HG03432 (cell line): ENCODE measurements around the gene EGFLAM.
"Not testable (repeated sequence)": the region's sequence is repeated elsewhere in the genome, so short reads cannot be mapped to it uniquely, and the experiment has no call there.

Experiments used
- ATAC-seq: cut with Tn5 transposase; IDR thresholded peaks from one replicate; pipeline ENCODE4 v1.9.1; 2021; ENCODE audit warnings: mild to moderate bottlenecking, moderate library complexity; ENCODE audit not compliant: unreplicated experiment

EGFLAM gene

DNA sequence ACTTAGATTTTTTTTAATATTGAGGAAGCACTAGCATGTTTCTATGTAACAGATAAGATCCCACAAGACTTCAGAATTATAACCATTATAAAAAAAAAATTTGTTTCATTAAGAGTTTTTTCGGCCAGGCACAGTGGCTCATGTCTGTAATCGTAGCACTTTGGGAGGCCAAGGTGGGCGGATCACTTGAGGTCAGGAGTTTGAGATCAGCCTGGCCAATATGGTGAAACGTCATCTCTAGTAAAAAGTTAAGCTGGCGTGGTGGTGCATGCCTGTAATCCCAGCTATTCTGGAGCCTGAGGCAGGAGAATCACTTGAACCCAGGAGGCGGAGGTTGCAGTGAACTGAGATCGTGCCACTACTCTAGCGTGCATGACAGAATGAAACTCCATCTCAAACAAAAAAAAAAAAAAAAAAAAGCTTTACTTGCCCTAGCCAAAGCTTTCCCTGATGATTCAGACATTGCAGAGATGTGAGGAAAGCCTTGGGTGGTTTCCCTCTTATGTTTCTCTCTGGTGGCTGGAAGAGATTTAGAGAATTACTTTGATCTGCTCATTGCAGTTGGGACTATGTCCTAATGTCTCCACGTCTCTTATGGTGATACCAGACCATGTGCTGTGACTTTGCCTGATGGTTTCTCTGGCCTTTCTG lies 65.4 kb downstream of the EGFLAM start:
- ATAC-seq = no peak

DNA sequence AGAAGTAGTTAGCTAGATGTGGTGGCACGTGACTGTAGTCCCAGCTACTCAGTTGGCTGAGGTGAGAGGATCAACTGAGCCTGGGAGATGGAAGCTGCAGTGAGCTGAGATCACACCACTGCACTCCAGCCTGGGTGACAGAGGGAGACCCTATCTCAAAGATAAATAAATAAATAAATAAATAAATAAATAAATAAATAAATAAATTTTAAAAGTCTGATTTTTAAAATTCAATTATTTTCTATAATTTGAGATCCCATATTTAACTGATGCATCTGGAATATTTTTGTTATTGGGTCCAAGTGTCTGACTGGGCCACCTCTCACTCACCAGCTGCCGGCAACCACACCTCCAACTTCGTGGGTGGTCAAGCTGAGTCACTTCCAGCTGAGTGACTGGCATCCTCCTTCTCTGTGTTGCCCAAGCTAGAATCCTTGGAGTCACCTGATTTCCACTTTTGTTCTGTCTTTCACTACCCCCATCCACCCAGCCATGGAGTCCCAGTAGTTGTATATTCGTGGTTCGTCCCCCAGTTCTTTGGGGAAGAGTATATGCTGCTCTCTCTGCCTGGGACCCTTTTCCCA lies 70.9 kb downstream of the EGFLAM start:
- ATAC-seq = no peak

DNA sequence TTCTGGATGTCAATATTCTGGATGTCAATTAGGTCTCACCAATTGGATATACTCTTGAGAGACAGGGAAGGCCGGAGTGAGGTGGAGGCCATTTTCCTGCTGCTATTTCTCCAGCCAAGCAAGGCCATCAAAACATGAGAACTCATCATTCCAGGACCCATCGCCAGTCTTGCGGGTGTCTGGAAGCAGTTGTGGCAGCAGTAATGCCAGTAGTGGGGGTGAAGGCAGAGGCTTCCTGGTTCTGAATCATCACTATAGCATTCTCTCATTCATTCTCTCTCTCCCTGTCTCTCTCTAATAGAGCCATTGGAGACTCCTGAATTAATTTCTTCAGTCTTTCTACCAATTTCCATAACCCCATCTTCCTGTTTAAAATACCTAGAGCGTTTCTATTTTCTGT lies 71.8 kb downstream of the EGFLAM start:
- ATAC-seq = no peak

DNA sequence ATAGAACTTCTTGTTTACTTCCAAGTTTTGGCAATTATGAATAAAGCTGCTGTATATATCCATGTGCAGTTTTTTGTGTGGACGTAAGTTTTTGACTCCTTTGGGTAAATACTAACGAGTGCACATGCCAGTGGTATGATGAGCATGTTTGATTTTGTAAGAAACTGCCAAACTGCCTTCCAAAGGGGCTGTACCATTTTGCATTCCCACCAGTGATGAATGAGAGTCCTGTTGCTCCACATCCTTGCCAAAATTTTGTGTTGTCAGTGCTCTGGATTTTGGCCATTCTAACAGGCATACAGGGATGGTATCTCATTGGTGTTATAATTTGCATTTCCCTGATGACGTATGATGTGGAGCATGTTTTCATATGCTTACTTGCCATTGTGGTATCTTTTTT lies 73.5 kb downstream of the EGFLAM start:
- no peak for ATAC-seq

DNA sequence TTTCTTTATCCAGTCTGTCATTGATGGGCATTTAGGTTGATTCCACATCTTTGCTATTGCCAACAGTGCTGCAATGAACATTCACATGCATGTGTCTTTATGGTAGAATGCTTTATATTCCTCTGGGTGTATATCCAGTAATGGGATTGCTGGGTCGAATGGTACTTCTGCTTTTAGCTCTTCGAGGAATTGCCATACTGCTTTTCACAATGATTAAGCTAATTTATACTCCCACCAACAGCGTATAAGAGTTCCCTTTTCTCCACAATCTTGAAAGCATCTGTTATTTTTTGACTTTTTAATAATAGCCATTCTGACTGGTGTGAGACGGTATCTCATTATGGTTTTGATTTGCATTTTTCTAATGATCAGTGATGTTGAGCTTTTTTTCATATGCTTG lies 74.8 kb downstream of the EGFLAM start:
- ATAC-seq = not testable (repeated sequence)

DNA sequence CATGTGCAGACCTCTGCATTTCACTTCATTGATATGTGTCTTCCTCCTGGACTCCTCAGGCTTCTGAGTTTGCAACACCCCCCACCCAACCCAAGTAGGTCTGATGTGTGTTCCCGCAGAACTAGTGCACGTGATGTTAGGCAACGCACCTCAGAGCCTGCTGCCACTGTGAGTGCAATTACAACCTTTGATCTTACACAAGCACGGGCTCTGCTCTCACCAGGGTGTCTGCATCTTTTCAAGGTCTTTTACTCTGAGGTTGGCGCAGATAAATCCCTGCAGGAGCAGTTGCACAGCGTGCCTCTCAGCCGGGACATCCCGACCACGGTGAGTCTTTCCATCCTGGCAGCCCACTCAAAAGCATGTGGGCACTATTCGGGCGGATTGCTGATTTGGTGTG lies 80.1 kb downstream of the EGFLAM start:
- ATAC-seq = no peak

DNA sequence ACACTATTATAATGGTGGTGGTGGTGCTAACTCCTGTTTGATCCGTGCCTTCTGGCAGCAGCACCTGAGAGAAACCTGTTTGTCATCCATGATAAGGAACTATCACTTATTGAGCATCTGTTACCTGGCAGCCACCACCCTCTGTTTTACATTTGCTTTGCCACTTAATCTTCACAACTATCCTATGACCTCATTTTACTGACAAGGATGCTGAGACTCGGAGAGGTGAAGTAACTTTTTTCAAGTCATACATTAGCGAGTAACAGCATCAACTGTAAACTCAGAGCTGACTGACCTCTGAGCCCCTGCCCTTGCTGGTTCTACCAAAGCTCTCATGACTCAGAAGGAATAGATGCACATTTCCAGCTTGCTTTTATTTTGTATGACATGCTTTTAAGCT lies 81.1 kb downstream of the EGFLAM start:
- ATAC-seq = no peak

DNA sequence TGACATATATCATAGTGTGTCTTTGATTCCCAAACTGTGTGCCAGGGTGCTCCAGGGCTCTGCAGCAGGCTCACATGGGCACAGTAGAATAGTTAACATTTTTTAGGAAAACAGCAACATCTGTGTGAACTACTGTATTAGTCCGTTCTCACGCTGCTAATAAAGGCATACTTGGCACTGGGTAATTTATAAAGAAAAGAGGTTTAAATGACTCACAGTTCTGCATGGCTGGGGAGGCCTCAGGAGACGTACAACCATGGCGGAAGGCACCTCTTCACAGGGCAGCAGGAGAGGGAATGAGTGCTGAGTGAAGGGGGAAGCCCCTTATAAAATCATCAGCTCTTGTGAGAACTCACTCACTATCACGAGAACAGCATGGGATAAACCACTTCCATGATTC lies 82.7 kb downstream of the EGFLAM start:
- no peak for ATAC-seq

DNA sequence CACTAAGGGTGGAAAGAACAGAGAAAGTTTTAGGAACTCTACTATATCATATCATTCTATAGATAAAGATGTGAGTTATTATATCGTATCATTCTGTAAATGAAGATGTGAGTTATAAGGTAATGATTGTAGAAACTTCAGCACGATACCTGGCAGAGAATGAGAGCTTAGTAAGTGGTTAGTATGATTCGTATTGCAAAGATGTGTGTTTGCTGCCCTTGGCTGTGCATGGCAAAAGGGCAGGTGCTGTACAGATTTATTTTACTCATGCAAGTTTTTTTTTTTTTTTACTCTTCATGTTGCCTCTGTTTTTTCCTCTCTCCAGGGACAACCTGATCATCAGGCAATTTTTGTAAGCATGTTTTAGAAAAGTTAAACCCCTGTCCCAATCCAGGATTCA lies 83.3 kb downstream of the EGFLAM start:
- ATAC-seq = no peak

DNA sequence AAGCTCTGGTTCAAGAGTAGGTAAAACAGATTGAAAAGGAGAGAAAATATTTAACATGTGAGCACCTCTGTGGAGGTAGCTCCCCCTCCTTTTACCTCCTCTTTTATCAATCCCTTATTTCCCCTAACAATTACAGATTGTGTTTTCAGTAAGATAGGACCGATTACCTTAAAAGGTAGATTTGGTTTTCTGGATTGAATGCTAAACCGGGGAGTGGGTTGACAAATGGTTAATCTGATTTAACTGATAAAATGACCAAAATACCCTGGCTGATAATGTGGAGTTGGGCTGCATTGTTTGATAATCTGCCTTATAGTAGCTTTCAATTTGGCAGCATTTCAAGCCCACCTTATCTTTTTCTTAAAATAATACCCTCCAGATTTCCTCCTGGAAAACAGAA lies 83.9 kb downstream of the EGFLAM start:
- ATAC-seq = no peak

DNA sequence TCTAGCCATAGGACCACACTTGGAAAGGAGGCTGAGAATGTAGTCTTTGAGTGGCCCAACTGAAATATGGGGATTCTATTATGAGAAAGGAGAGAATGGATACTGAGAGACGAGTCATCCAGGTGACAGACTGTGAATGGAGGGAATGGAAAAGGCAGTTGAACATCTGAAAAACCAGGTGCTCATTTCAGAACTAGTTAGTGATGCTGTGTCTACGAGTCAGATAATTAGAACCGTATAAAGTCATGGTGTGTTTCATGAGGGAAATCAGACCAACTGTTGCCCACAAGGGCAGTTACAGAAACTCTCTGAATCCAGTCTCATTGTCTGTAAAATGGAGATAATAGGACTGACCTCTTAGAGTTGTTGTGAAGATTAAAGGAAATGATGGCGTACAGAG lies 86.5 kb downstream of the EGFLAM start:
- ATAC-seq = no peak

DNA sequence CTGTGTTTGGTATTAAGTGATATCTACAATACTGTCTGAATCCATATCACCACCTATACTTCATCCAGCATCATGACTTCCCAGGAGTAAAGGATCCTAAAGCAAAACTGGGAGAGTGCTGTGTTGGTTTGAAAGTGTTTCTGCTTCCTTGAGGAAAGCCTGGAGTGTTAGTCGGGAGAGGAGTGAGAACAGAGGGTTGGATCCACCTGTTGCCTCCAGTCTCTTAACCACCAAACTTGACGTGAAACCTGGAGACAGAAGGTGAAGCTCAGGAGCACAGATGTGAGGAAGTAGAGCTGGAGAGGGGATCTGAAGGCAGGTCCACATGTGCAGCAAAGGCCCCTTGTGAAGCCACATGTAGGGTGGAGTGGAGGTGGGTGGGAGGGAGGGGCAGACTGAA lies 88.2 kb downstream of the EGFLAM start:
- ATAC-seq = no peak

DNA sequence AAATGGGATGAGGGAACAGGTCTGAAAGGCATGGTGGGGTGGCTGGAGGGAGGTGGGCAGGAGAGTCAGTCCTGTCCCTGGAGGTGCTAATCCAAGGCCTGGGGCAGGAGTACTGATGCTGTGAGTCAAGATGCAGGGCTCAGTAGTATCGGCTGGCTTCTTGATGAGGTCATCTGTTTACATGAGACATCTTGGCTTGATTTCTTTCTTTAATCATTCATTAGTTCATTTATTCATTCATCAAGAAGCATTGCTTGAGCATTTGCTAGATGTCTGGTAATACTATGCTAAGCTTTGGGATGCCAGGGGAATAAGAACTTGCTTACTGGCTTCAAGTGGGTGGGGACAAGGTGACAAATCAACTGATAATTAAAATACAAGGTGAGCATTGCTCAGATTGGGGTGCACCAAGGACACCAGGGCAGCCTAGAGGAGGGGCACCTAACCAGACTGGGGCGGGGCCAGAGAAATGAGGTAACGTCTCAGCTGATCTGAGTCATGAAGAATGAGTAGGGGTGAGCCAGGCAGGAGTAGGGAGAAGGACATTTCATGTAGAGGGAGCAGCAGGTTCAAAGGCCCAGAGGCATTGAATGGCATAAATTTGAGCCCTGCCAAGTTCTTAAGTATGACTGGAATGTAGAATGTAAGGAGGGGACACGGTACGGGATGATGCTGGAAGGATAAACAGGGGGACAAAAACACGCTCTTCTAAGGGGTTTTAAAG lies 88.8 kb downstream of the EGFLAM start:
- no peak for ATAC-seq

DNA sequence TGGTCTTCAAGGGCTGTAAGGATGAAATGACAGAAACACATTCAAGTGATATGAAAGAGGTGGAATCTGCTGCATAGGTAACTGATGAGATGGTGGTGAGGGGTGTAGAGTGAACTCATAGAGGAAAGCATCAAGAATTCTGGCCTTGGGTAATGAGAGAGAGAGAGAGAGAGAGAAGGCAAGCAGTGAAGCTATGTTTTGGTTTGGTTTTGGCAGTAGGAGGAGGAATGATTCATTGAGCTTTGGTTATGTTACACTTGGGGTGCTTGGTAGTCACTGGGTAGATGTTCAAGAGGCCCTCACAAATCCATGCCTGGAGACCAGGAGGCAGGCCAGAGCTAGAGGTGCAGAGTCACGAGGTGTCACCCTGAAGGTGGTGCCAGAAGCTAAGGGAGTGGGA lies 89.5 kb downstream of the EGFLAM start:
- ATAC-seq = no peak

DNA sequence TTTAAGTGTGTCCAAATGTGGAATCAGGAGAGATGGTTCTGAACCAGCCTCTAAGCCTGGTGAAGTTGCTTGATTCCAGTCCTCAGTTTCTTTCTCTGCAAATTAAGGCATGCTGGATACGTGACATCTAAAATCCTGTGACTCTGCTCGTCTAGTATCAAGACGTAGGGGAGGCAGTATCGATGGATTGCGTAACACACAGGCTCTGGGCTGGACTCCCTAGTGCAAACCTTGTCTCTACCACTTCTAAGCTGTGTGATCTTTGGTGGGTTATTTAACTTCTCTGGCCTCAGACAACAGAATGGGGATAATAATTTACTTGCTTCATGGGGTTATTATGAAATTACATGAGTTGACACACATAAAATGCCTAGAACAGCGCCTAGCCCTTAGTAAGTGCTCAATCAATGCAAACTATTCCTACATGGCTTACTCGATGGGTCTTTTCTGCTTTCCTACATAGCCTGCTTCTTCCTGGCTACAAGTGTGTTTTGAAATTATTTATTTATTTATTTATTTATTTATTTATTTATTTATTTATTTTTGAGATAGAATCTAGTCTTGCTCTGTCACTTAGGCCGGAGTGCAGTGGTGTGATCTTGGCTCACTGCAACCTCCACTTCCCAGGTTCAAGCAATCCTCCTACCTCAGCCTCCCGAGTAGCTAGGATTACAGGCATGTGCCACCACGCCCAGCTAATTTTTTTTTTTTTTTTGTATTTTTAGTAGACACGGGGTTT lies 102.1 kb downstream of the EGFLAM start:
- ATAC-seq = no peak

DNA sequence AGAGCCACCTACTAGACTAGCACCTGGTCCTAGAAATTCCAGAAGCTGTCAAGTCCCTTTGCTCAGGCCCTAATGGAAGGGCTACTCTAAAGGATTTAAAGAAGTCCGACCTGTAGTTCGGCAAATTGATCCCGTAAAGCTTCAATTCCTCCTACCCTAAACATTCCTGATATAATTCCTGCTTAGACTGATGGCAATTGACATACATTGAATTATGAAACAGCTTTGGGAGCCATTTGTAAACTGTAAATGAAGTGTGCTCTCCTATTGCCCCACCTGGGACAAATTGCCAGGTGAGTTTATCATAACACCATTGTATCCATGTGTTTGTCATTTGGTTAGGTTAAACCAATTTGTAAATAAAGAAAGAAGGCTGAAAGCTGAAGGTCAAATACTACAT lies 104.4 kb downstream of the EGFLAM start:
- no peak for ATAC-seq

DNA sequence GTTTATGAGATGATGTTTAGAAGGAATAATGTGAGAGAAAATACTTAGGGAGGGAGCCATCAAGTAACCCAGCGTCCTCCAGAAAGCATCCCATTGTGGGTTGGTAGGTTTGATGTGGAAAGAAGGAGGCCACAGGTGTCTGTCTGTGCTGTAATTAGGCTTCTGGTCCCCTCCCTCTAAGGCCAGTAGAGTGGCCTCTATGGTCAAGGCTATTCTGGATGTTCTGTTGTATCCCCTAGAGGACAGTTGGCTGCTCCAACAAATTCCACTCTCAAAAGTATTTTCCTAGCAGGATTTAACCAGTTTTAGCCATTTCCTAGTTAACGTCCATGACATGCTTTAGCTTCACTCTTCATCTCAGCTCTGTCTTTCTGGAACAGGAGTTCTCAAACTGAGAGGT lies 106.5 kb downstream of the EGFLAM start:
- no peak for ATAC-seq

DNA sequence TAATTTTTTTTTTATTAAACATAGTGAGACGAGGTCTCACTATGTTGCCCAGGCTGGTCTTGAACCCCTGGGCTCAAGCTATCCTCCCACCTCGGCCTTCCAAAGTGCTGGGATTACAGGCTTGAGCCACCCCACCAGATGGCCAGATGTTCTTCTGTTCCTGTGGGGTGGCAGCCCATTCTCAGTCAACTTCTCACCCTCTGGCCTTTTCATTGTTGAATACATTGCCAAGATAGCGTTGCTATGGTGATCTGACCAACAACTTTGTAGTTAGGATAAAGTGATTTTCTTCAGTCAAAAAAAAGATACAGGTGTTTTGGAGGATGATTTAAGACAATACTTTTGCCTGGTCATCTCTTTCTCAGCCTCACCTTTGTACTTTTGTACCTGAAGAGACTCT lies 109.1 kb downstream of the EGFLAM start:
- no peak for ATAC-seq

DNA sequence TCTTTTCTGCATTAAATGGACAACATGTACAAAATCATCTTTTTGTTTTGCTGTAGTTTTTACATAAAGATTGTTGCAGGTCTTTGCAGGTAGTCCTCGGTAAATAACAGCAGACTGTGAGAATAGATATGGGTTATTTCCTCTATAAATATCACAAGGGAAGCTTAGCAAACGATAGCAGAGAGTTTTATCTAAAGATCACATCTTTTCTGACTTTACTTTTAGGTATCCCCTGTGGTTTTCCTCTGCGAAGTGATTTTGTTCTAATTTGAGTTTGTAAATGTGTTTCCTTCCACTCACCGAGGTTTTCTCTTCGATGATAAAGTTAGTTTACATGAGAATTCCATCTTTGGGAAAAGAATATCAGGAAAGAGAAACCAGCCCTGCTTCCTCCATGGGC lies 109.6 kb downstream of the EGFLAM start:
- ATAC-seq = no peak

DNA sequence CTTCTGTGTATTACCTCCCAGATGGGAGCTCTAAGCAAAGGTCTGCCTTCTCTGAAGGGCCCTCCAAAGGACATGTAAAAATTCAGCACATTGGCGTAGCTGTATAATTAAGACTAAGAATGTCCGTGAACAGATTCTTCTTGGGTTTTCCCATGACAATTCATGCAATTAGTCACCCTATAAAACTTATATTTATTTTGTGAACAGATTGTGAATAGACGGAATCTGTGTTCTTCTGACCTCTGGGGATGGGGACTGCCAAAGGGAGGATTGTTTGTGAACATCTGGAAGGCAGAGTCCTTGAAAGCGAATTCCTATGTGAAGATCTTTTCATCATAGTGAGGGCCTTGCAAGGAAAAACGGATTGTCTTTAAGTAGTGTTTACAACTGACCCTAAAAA lies 111.3 kb downstream of the EGFLAM start:
- no peak for ATAC-seq

DNA sequence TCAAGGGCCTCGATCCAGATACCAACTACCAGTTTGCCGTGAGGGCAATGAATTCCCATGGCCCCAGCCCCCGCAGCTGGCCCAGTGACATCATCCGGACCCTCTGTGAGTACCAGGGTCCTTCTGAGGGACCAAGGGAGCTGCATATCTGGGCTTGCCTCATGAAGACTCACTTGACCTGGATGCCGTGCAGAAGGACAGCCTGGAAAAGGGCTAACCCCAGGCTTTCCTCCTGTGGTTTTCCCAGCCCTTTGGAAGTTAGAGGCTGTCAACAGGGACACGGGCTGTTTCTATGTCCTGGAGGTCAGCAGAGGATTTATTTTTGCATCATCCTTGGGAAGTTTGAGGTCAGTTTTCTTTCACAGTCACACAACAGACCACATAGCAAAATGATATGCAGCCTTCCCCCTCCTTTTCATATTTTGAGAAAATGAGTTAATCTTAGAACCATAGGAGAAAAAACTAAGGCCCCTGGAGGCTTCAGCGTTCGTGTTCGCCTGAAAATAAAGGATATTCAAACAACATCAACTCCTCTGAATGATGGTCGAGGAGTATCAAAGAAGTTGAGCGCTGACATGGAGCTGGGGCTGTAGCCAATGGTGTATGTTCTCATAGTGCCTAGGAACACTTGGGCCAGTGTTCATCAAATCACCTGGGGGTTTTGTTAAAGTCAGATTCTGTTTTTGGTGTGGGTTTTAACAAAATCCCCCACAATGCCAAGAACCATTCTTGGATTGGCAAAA lies 112.2 kb downstream of the EGFLAM start:
- ATAC-seq = no peak
